Measurements from ENCODE around the gene DDX23. TPM values are rescaled to one million over a fixed set of nuclear protein-coding genes. Genes with fewer than 3 reads are reported as not detected.

DDX23 gene
- total RNA-seq, 1 donor from 2014 or later, result 59.1 TPM

DNA sequence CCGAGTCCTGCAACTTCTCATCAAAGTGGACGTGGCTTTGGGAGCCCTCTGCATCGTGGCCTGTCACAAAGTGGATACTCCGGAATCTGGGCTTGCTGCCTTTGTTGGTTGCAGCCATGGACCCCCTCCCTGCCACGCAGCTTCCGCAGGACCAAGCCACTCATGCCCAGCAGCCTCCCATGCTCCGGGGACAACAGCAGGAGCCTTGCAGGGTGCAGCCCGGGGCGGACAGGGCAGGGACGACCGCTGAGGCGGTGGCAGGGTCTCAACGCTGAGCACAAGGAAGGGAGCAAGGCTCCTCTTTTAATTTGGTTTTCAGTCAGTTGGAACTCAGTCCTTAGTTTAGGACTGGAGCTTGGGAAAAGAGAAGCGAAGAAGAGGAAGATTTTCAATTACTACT, 51.0 kb downstream of the DDX23 start:
- no peak overlapping the region for H3K27ac Mint-ChIP-seq (ENCODE audit: unreplicated experiment)
- no peaks in the 10 kb centered on the region for H3K36me3 Mint-ChIP-seq (ENCODE audit: low read depth)
- no peak for DNase-seq (ENCODE audit: low spot score)
- no peak for TF ChIP-seq CTCF (IDR thresholded peaks at IDR 0.05)
- H3K9me3 Mint-ChIP-seq (ENCODE audit: low read depth), result no peaks in the 10 kb centered on the region
- no peak overlapping the region for H3K4me3 Mint-ChIP-seq (ENCODE audit: unreplicated experiment)
- peaks cover 5% of the 10 kb centered on the region for H3K4me1 Mint-ChIP-seq (ENCODE audit: low read depth)
- H3K27me3 Mint-ChIP-seq (ENCODE audit: low read depth), result no peaks in the 10 kb centered on the region

DNA sequence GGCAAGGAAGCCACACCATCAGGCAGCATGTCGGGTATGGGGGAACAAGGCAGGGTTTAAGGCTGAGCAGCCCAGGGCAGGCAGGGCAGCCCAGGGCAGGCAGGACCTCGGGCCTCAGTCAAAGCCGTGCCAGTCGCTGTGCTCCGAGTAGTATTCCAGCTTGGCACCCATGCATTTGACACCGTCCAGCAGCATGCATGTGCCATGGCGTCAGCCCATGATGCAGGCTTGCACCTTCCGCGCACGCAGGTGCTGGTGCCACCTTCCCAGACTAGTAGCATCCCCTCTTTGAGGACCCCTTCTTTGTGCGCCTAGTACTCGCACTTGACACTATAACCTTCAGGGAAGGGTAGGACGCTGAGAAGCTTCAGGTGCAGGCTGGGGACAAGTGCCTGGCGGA, 51.5 kb downstream of the DDX23 start:
- no peak overlapping the region for H3K27ac Mint-ChIP-seq (ENCODE audit: unreplicated experiment)
- H3K4me3 Mint-ChIP-seq (ENCODE audit: unreplicated experiment), result no peak overlapping the region
- TF ChIP-seq CTCF (IDR thresholded peaks at IDR 0.05), result no peak
- H3K9me3 Mint-ChIP-seq (ENCODE audit: low read depth), result no peaks in the 10 kb centered on the region
- H3K4me1 Mint-ChIP-seq (ENCODE audit: low read depth), result peaks cover 7% of the 10 kb centered on the region
- H3K27me3 Mint-ChIP-seq (ENCODE audit: low read depth), result no peaks in the 10 kb centered on the region
- no peak for DNase-seq (ENCODE audit: low spot score)
- H3K36me3 Mint-ChIP-seq (ENCODE audit: low read depth), result no peaks in the 10 kb centered on the region

- DNase-seq (ENCODE audit: low spot score), result no peak
- no peaks in the 10 kb centered on the region for H3K36me3 Mint-ChIP-seq (ENCODE audit: low read depth)
- H3K4me3 Mint-ChIP-seq (ENCODE audit: unreplicated experiment), result no peak overlapping the region
- H3K9me3 Mint-ChIP-seq (ENCODE audit: low read depth), result no peaks in the 10 kb centered on the region
- no peak overlapping the region for H3K27ac Mint-ChIP-seq (ENCODE audit: unreplicated experiment)
- H3K4me1 Mint-ChIP-seq (ENCODE audit: low read depth), result peaks cover 9% of the 10 kb centered on the region
- no peak for TF ChIP-seq CTCF (IDR thresholded peaks at IDR 0.05)
- no peaks in the 10 kb centered on the region for H3K27me3 Mint-ChIP-seq (ENCODE audit: low read depth)
Measured at GRCh38 chr12:48796976-48797375, 55.0 kb downstream of the DDX23 start.

- H3K36me3 Mint-ChIP-seq (ENCODE audit: low read depth), result no peaks in the 10 kb centered on the region
- DNase-seq (ENCODE audit: low spot score), result no peak
- no peak overlapping the region for H3K4me3 Mint-ChIP-seq (ENCODE audit: unreplicated experiment)
- H3K27ac Mint-ChIP-seq (ENCODE audit: unreplicated experiment), result no peak overlapping the region
- H3K9me3 Mint-ChIP-seq (ENCODE audit: low read depth), result no peaks in the 10 kb centered on the region
- H3K4me1 Mint-ChIP-seq (ENCODE audit: low read depth), result peaks cover 9% of the 10 kb centered on the region
- no peaks in the 10 kb centered on the region for H3K27me3 Mint-ChIP-seq (ENCODE audit: low read depth)
- peak; percentile 96 for TF ChIP-seq CTCF (IDR thresholded peaks at IDR 0.05)
Measured at GRCh38 chr12:48795550-48796455, 56.2 kb downstream of the DDX23 start.

- H3K27ac Mint-ChIP-seq (ENCODE audit: unreplicated experiment), result peak overlapping the region; percentile 49
- DNase-seq (ENCODE audit: low spot score), result no peak
- H3K27me3 Mint-ChIP-seq (ENCODE audit: low read depth), result no peaks in the 10 kb centered on the region
- H3K4me3 Mint-ChIP-seq (ENCODE audit: unreplicated experiment), result no peak overlapping the region
- no peak for TF ChIP-seq CTCF (IDR thresholded peaks at IDR 0.05)
- H3K9me3 Mint-ChIP-seq (ENCODE audit: low read depth), result no peaks in the 10 kb centered on the region
- no peaks in the 10 kb centered on the region for H3K36me3 Mint-ChIP-seq (ENCODE audit: low read depth)
- H3K4me1 Mint-ChIP-seq (ENCODE audit: low read depth), result peaks cover 14% of the 10 kb centered on the region
Measured at GRCh38 chr12:48794870-48795269, 57.1 kb downstream of the DDX23 start.

Data from chondrocyte (in vitro differentiated cells).